Left ventricle myocardium inferior (tissue), 1 donor: Measurements from ENCODE around the gene MAN2A2. TPM values are rescaled to one million over a fixed set of nuclear protein-coding genes. Genes with fewer than 3 reads are reported as not detected.

Experiments
- DNase-seq: peaks from one replicate; pipeline ENCODE4 v3.0.0-alpha.2; 2020
- H3K27ac ChIP-seq: fragments of 200-600 bp; replicated peaks from 2 replicates; pipeline ENCODE4 v1.8.0; 2021
- H3K27me3 ChIP-seq: fragments of 200-600 bp; 2 replicates; pipeline ENCODE4 v1.8.0; 2021; ENCODE audit warnings: low read depth
- H3K36me3 ChIP-seq: fragments of 200-600 bp; 2 replicates; pipeline ENCODE4 v1.8.0; 2021
- H3K4me1 ChIP-seq: fragments of 200-600 bp; 2 replicates; pipeline ENCODE4 v1.8.0; 2021
- H3K4me3 ChIP-seq: fragments of 200-600 bp; 2 replicates; pipeline ENCODE4 v1.8.0; 2021; ENCODE audit warnings: mild to moderate bottlenecking, moderate library complexity
- H3K9me3 ChIP-seq: fragments of 200-600 bp; replicated peaks from 2 replicates; pipeline ENCODE4 v1.8.0; 2021
- intact Hi-C: fragments of 100-400 bp; cut with micrococcal nuclease; formaldehyde crosslinking; loops from one replicate; pipeline ENCODE4 v1.11.0; 2022
- total RNA-seq: library from RNA; stranded (reverse); fragmentation: NEBNext Ultra II Directional; extraction: Animal tissue kit (Norgen Biotek cat#: 25700); gene quantifications from one replicate; pipeline ENCODE4 v1.2.1, GENCODE V29; 2021
- TF ChIP-seq, protein P1 (sequence below): fragments of 200-600 bp; IDR thresholded peaks from 2 replicates; pipeline ENCODE4 v1.8.0; 2021; ENCODE audit warnings: antibody characterized with exemption, mild to moderate bottlenecking, borderline replicate concordance
- donor health status: DM: no; HTN: yes; CAD: no; lungs with severe emphysema.

The MAN2A2 gene
- total RNA-seq, 1 donor from 2014 or later = 95.4 TPM

DNA sequence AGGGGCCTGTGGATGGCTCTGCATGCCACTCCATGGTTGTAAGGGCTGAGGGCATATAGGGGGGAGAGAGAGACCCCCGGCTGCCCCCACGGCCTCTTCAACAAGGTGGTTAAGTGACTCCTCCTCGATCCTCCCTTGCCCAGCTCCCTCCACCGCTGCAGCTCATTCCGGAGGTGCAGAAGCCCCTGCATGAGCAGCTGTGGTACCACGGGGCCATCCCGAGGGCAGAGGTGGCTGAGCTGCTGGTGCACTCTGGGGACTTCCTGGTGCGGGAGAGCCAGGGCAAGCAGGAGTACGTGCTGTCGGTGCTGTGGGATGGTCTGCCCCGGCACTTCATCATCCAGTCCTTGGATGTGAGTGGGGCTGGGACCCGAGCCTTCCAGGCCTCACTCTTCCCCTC is 12.3 kb upstream of the MAN2A2 start:
- no peak for DNase-seq
- Histone ChIP-seq H3K27ac (no peak overlapping the region), H3K36me3 (peaks cover 84% of the 10 kb centered on the region), H3K4me1 (peaks cover 27% of the 10 kb centered on the region), H3K27me3 (no peaks in the 10 kb centered on the region), H3K4me3 (no peak overlapping the region), H3K9me3 (no peaks in the 10 kb centered on the region)
- intact Hi-C loops = no loop called here
- TF ChIP-seq, protein P1, sequence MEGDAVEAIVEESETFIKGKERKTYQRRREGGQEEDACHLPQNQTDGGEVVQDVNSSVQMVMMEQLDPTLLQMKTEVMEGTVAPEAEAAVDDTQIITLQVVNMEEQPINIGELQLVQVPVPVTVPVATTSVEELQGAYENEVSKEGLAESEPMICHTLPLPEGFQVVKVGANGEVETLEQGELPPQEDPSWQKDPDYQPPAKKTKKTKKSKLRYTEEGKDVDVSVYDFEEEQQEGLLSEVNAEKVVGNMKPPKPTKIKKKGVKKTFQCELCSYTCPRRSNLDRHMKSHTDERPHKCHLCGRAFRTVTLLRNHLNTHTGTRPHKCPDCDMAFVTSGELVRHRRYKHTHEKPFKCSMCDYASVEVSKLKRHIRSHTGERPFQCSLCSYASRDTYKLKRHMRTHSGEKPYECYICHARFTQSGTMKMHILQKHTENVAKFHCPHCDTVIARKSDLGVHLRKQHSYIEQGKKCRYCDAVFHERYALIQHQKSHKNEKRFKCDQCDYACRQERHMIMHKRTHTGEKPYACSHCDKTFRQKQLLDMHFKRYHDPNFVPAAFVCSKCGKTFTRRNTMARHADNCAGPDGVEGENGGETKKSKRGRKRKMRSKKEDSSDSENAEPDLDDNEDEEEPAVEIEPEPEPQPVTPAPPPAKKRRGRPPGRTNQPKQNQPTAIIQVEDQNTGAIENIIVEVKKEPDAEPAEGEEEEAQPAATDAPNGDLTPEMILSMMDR = no peak

DNA sequence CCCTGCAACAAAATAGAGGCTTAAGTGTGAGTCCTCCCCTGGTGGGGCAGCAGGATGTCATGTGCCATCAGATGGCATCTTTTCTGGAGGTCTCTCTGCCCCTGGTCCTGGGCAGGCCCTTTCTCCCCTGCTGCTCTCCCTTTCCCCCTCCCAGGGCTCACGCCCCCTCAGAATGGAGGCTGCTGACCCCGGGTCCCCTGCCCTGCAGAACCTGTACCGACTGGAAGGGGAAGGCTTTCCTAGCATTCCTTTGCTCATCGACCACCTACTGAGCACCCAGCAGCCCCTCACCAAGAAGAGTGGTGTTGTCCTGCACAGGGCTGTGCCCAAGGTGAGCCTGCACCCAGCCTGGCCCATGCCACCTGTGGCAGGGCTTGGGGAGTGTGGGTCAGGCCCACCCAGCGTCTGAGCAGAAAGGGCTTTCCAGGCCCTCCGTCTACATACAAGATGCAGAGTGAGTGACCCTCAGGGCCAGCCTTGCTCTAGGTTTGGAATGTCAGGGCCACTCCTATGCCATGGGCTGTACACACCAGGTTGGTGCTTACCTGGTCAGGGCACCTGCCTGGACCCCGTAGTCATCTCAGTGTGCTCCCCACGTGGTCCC is 11.7 kb upstream of the MAN2A2 start:
- Histone ChIP-seq H3K4me3 (no peak overlapping the region), H3K9me3 (no peaks in the 10 kb centered on the region), H3K36me3 (peaks cover 89% of the 10 kb centered on the region), H3K27ac (no peak overlapping the region), H3K4me1 (peaks cover 21% of the 10 kb centered on the region), H3K27me3 (no peaks in the 10 kb centered on the region)
- intact Hi-C loops = no loop called here
- TF ChIP-seq, protein P1 = no peak
- DNase-seq = no peak

DNA sequence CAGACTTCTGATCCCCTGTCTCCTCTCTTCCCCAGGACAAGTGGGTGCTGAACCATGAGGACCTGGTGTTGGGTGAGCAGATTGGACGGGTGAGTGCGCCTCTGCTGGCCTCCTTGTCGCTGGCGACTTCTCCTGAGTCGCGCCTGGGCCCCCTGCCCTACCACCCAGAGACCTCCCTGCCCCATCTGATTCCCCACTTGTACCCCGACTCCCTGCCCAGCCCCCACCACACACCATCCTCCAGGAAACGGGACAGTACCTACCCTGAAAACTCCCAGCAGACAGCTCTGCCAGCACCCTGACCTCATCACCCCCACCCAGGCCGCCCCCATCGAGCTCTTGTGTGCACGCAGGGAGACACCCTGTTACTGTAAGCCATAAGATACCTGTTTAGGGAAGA is 11.1 kb upstream of the MAN2A2 start:
- no peak overlapping the region for H3K4me3 ChIP-seq
- H3K27ac ChIP-seq = no peak overlapping the region
- peaks cover 87% of the 10 kb centered on the region for H3K36me3 ChIP-seq
- intact Hi-C loops = no loop called here
- H3K4me1 ChIP-seq = peaks cover 15% of the 10 kb centered on the region
- H3K9me3 ChIP-seq = no peaks in the 10 kb centered on the region
- no peak for DNase-seq
- TF ChIP-seq, protein P1 = no peak
- no peaks in the 10 kb centered on the region for H3K27me3 ChIP-seq

GRCh38 chr15:90892498-90893174 is 10.5 kb upstream of the MAN2A2 start:
- H3K27ac ChIP-seq = no peak overlapping the region
- H3K27me3 ChIP-seq = no peaks in the 10 kb centered on the region
- no peaks in the 10 kb centered on the region for H3K9me3 ChIP-seq
- H3K4me3 ChIP-seq = no peak overlapping the region
- TF ChIP-seq, protein P1 = no peak
- H3K36me3 ChIP-seq = peaks cover 81% of the 10 kb centered on the region
- peaks cover 9% of the 10 kb centered on the region for H3K4me1 ChIP-seq
- intact Hi-C loops = no loop called here
- no peak for DNase-seq

GRCh38 chr15:90893175-90894090 is 9.7 kb upstream of the MAN2A2 start:
- peaks cover 78% of the 10 kb centered on the region for H3K36me3 ChIP-seq

More at GRCh38 chr15:90893175-90894090, 9.7 kb upstream of the MAN2A2 start:
- Histone ChIP-seq H3K27me3 (no peaks in the 10 kb centered on the region), H3K9me3 (no peaks in the 10 kb centered on the region), H3K4me3 (no peak overlapping the region), H3K4me1 (peaks cover 5% of the 10 kb centered on the region), H3K27ac (no peak overlapping the region)
- TF ChIP-seq, protein P1 = no peak
- intact Hi-C loops = no loop called here
- DNase-seq = no peak
